ENCODE measurements around the gene ARHGAP18.

Gene ARHGAP18

DNA sequence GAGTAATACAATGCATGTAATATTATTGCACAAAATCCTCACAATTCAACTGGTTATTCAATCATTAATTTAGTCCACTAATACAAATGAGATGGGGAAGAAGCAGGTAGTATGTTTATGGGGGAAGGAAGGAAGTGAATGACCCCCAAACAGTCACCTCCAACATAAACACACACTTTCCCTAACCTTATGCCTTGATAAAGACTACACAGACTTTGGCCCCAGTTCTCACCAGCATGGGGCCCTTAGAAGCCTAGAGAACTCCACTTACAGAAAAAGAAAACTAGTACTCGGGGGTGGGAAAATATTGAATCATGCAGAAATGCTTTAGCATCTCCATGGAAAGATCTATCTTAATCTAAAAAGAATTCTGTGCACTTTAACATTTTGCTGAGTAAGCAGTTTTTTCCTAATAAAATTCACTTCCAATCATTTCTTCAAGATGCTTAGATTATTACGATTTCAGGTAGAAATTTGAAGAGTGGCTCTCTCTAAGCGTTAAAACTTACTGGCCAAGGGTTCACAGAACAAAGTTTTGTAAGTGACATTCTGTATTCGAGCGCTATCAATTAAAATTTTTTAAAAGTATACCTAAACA is 18.8 kb downstream of the ARHGAP18 start:
- no peak for DNase-seq

DNA sequence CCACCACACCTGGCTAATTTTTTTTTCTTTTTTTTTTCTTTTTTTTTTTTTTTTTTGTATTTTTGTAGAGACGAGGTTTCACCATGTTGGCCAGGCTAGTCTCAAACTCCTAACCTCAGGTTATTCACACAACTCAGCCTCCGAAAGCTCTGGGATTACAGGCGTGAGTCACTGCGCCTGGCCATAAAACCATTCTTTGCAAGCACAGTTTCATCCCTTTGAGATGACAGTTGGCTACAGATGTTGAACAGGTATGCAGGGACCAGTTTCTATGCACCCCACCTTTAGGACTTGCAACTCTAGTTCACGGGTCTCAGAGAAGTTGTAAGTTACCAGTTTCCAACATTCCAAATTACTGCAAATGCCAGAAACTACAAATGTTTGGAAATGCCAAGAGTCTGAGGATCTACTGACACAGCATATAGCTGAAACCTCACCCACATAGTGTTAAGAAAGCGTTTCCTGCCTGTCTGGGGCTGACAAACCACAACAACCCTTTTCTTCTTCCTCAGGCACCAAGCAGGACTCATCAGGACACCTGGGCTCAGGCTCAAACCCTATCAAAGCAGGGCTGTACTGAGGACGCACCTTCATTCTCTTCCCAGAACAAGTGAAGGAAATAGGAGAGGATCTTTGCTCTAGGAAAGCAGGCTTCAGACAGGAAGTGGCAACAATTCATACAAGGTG is 22.9 kb downstream of the ARHGAP18 start:
- DNase-seq, result peak; percentile 70

- no peak for DNase-seq
Measured at GRCh38 chr6:129685662-129686031, 24.3 kb downstream of the ARHGAP18 start.

GRCh38 chr6:129684903-129685661 is 24.9 kb downstream of the ARHGAP18 start:
- no peak for DNase-seq

- no peak for DNase-seq
Measured at GRCh38 chr6:129684323-129684884, 25.6 kb downstream of the ARHGAP18 start.

DNA sequence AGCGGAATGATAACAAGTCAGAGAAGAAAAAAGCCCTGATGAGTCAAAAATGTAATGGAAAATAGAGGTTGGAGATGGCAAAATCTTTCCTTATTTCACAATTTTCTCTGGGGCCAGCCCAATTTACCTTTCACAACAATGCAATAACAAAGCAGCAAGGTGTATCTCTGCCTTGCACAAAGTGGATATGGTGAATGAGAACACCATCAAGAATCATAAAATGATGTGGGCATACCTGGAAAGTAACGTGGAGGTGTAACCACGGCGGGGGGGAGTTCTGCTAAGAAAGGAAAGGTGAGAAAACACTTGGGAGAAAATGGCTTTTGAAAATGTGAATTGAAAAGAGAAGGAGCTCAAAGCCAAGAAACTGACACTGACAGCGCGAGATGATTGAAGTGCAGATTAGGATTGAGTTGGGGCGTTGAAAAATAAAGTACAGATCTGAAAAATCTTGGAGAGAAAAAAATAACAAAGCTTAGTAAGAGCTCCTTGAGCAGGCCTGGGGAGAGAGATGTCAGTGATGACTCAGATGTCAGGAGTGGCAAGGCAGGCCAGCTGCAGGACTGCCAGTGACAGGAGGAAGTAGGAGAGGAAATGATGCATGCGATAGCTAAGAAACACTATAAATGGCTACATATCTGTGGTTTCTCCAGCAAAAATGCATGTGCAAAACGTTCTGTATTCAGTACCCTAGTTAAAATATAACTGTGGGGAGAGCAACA is 26.2 kb downstream of the ARHGAP18 start:
- DNase-seq, result peak; percentile 90

- no peak for DNase-seq
Measured at GRCh38 chr6:129681913-129682205, 28.1 kb downstream of the ARHGAP18 start.

GRCh38 chr6:129680633-129681032 is 29.3 kb downstream of the ARHGAP18 start:
- DNase-seq, result no peak

- no peak for DNase-seq
Measured at GRCh38 chr6:129679758-129680157, 30.2 kb downstream of the ARHGAP18 start.

DNA sequence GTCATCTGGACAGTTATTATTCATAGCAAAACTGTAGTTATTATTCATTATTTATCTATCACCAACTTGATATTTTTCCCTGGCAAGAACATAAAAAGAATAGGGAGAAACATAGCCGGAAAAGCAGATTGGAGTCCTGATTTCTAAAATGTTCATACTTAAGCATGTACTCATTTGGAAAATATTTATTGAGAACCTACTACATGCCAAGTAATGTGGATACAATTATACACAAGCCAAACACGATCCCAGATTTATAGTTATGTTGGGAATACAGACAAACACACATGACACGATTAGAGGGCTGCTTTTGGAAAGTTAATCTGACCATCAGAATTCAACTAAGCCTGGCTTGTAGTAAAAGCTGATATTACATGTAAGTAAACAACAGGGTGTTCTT is 30.7 kb downstream of the ARHGAP18 start:
- DNase-seq, result no peak

GRCh38 chr6:129678463-129678862 is 31.5 kb downstream of the ARHGAP18 start:
- no peak for DNase-seq

- no peak for DNase-seq
Measured at GRCh38 chr6:129677620-129678325, 32.2 kb downstream of the ARHGAP18 start.

GRCh38 chr6:129675669-129676472 is 34.1 kb downstream of the ARHGAP18 start:
- no peak for DNase-seq

DNA sequence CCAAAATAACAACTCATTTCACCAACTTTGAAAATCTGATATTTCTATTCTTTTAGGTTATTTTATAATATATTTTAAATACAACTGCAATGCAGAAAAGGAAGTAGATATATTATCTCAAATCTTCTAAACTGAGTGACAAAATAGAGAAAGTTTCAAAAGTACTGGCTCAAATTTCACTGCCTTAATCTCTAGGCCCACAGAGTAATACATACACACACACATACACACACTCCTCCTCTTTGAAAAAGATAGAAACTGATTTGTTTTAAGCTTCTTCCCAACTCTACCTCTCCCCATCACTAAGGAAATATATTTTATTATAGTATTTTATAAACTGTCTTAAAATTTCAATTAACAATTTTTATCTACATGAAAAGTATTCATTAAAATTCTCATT is 36.2 kb downstream of the ARHGAP18 start:
- DNase-seq, result no peak

DNA sequence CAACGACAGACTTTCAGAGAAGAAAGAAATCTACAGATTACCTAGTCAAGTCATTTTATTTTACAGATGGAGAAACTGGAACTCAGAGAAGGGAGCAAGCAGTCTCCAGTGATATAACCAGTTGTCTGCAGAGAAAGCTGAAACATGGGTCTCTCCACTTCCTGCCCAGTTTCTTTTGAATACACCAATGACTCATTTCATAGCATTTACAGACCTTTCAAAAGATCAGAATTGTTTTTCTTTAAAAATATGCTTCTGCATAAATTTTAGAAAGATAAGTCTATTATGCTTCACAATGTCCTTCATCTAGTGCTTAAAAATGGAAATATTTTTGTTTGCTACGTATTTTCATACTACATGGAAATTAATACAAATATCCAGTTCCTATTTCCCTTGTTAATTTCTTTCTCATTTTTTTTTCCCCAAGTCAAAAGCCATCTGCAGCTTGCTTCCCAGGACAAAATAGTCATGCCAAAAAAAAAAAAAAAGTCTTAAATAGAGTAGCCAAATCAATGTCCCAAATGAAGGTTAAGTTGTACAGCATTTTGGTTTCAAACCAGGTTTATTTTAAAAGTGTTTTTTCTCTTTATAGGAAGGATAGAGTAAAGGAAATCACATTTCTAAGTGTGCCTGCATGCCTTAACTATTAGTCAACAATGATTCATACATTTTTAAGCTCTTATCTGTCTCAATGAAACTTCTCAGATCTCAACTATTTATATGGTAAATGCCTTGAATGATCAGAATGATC is 36.9 kb downstream of the ARHGAP18 start:
- no peak for DNase-seq

- no peak for DNase-seq
Measured at GRCh38 chr6:129672341-129672682, 37.7 kb downstream of the ARHGAP18 start.

DNA sequence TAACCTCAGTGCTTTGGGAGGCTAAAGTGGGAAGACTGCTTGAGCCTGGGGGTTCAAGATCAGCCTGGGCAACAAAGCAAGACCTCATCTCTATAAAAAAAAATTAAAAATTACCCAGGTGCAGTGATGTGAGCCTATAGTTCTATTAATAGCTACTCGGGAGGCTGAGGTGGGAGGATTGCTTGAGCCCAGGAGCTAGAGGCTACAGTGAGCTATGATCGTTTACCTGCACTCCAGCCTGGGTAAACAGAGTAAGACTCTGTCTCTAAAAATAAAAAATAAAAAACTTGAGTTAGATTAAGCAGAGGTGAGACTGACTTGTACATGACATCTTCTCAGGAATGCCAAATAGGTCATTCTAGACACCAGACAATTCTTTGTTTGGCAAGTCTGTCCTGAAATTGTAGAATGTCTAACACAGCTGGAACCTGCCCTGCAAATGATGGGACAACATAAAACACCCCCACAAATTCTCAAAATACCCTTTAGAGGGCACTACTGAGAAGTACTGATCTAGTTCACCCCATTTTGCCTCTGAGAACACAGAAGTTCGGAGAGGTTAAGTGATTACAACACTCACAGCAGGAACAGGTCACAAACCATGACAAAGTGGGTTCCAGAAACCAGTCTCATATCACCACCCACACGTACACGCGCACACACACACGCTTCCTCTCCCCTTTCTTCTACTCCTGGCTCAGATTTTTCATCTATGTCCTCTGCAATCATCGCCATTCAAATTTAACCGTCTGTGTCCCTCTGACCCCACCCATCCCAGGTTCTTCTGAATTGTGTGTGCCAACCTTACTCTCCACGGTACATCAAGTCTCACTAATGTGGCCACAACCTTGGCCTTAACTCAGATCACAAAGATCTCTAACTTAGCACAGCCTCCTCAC is 38.3 kb downstream of the ARHGAP18 start:
- no peak for DNase-seq

GRCh38 chr6:129670634-129671033 is 39.3 kb downstream of the ARHGAP18 start:
- no peak for DNase-seq

DNA sequence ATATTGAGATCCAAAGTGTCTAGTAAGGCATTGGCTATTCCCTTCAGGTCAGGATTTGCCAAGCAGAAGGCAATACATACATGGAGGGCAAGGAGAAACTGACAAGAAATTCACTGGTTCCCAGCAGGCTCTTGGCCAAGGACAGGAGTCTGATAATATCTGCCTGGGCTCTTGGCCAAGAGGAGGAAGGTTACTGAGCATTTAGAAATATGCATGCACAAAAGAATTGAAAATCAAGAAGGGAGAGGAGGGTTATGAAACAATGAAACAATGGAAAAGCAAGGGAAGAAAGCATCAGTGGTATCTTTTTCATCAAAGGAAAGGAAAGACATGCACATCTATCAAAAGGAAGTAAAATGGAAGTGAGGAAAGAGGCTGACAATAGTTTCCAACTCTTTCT is 42.4 kb downstream of the ARHGAP18 start:
- no peak for DNase-seq

GRCh38 chr6:129667034-129667433 is 42.9 kb downstream of the ARHGAP18 start:
- no peak for DNase-seq
